WTC11 (cell line): ENCODE data around the gene FMNL1. TPM values are rescaled to one million over a fixed set of nuclear protein-coding genes. Genes with fewer than 3 reads are reported as not detected.

Source experiments
- ATAC-seq: fragments of 200-7000 bp; cut with Tn5 transposase; 2 replicates; pipeline ENCODE4 v1.10.0; 2021; ENCODE audit warnings: mild to moderate bottlenecking, moderate library complexity
- CTCF ChIA-PET: fragments of 300-600 bp; sonication (Branson Sonifier 250); formaldehyde crosslinking; loops from one replicate; lab custom pipeline; 2021; ENCODE audit warnings: antibody characterized with exemption; lab: Charles Lee
- POLR2A ChIA-PET: fragments of 350-600 bp; sonication (Branson Sonifier 250); formaldehyde crosslinking; loops from one replicate; lab custom pipeline; 2021; ENCODE audit warnings: antibody characterized with exemption; lab: Charles Lee
- DNase-seq: peaks from one replicate; pipeline ENCODE4 v3.0.0; 2021; ENCODE audit warnings: low spot score
- H3K27ac Mint-ChIP-seq: 2 replicates; pipeline ENCODE4 v1.8.0; 2021; ENCODE audit warnings: mixed read lengths
- H3K27me3 Mint-ChIP-seq: 2 replicates; pipeline ENCODE4 v1.8.0; 2021; ENCODE audit warnings: low read depth, mild to moderate bottlenecking, moderate library complexity, mixed read lengths
- H3K36me3 Mint-ChIP-seq: 2 replicates; pipeline ENCODE4 v1.8.0; 2021; ENCODE audit warnings: mixed read lengths
- H3K4me1 Mint-ChIP-seq: 2 replicates; pipeline ENCODE4 v1.8.0; 2022; ENCODE audit warnings: mixed read lengths
- H3K4me3 Mint-ChIP-seq: 2 replicates; pipeline ENCODE4 v1.8.0; 2021; ENCODE audit warnings: mild to moderate bottlenecking, moderate library complexity, mixed read lengths
- H3K9me3 Mint-ChIP-seq: 2 replicates; pipeline ENCODE4 v1.8.0; 2021; ENCODE audit warnings: mixed read lengths
- EMX1 ChIP-seq: fragments of 250-450 bp; sonication (Bioruptor Pico); IDR thresholded peaks from 2 replicates; pipeline ENCODE4 v1.8.0; 2021; ENCODE audit warnings: mild to moderate bottlenecking
- GTF2I ChIP-seq: fragments of 250-450 bp; sonication (Bioruptor Pico); conservative IDR thresholded peaks from 2 replicates; pipeline ENCODE4 v1.4.0; 2021; ENCODE audit warnings: mild to moderate bottlenecking
- KAT7 ChIP-seq: sonication (generic); formaldehyde crosslinking; IDR thresholded peaks from 2 replicates; pipeline ENCODE4 v1.8.1; 2023; ENCODE audit warnings: missing genetic modification reagents, mild to moderate bottlenecking, borderline replicate concordance
- NR3C1 ChIP-seq: sonication (generic); formaldehyde crosslinking; conservative IDR thresholded peaks from 2 replicates; pipeline ENCODE4 v1.8.1; 2023; ENCODE audit warnings: low read depth, mild to moderate bottlenecking, missing genetic modification reagents
- RELA ChIP-seq: sonication (generic); formaldehyde crosslinking; IDR thresholded peaks from 2 replicates; pipeline ENCODE4 v1.8.1; 2022; ENCODE audit warnings: missing genetic modification reagents, mild to moderate bottlenecking, borderline replicate concordance
- TCF7 ChIP-seq: sonication (generic); formaldehyde crosslinking; IDR thresholded peaks from 2 replicates; pipeline ENCODE4 v1.8.0; 2022; ENCODE audit warnings: mild to moderate bottlenecking, low read depth, missing genetic modification reagents, moderate library complexity
- USF2 ChIP-seq: sonication (generic); formaldehyde crosslinking; IDR thresholded peaks from 2 replicates; pipeline ENCODE4 v1.8.1; 2023; ENCODE audit warnings: mild to moderate bottlenecking, missing genetic modification reagents, moderate library complexity
- ZBTB21 ChIP-seq: sonication (generic); formaldehyde crosslinking; IDR thresholded peaks from 2 replicates; pipeline ENCODE4 v1.8.1; 2023; ENCODE audit warnings: mild to moderate bottlenecking, missing genetic modification reagents, borderline replicate concordance
- ZNF219 ChIP-seq: sonication (generic); formaldehyde crosslinking; IDR thresholded peaks from 2 replicates; pipeline ENCODE4 v1.8.0; 2023; ENCODE audit warnings: missing genetic modification reagents, mild to moderate bottlenecking, borderline replicate concordance
- ZNF232 ChIP-seq: sonication (generic); formaldehyde crosslinking; IDR thresholded peaks from 2 replicates; pipeline ENCODE4 v1.8.0; 2022; ENCODE audit warnings: mild to moderate bottlenecking, missing genetic modification reagents
- ZNF396 ChIP-seq: fragments of 250-450 bp; sonication (Bioruptor Pico); IDR thresholded peaks from 2 replicates; pipeline ENCODE4 v1.8.0; 2021; ENCODE audit warnings: mild to moderate bottlenecking, moderate library complexity, borderline replicate concordance
- ZNF416 ChIP-seq: fragments of 250-450 bp; sonication (Bioruptor Pico); IDR thresholded peaks from 2 replicates; pipeline ENCODE4 v1.9.0; 2021; ENCODE audit warnings: mild to moderate bottlenecking, inconsistent platforms
- ZNF532 ChIP-seq: fragments of 250-450 bp; sonication (Bioruptor Pico); IDR thresholded peaks from 2 replicates; pipeline ENCODE4 v1.9.0; 2021; ENCODE audit warnings: mild to moderate bottlenecking, borderline replicate concordance
- ZNF671 ChIP-seq: fragments of 250-450 bp; sonication (Bioruptor Pico); IDR thresholded peaks from 2 replicates; pipeline ENCODE4 v1.8.0; 2021; ENCODE audit warnings: mild to moderate bottlenecking
- total RNA-seq: library from RNA; stranded (reverse); gene quantifications from 3 replicates; pipeline ENCODE4 v1.2.3, GENCODE V29; 2021
- TF ChIP-seq, protein P1 (sequence below): sonication (generic); formaldehyde crosslinking; IDR thresholded peaks from 2 replicates; pipeline ENCODE4 v1.8.0; 2022; ENCODE audit warnings: mild to moderate bottlenecking, missing genetic modification reagents
- TF ChIP-seq, protein P2 (sequence below): fragments of 250-450 bp; sonication (Bioruptor Pico); IDR thresholded peaks from 2 replicates; pipeline ENCODE4 v1.9.0; 2021; ENCODE audit warnings: mild to moderate bottlenecking
- TF ChIP-seq, protein P3 (sequence below): sonication (generic); formaldehyde crosslinking; IDR thresholded peaks from 2 replicates; pipeline ENCODE4 v1.8.1; 2023; ENCODE audit warnings: mild to moderate bottlenecking, missing genetic modification reagents, borderline replicate concordance
- TF ChIP-seq, protein P4 (sequence below): fragments of 250-450 bp; sonication (Bioruptor Pico); conservative IDR thresholded peaks from 2 replicates; pipeline ENCODE4 v1.9.0; 2021; ENCODE audit warnings: mild to moderate bottlenecking

Gene FMNL1
- total RNA-seq, 1 experiment from 2014 or later: 5.3 TPM

DNA sequence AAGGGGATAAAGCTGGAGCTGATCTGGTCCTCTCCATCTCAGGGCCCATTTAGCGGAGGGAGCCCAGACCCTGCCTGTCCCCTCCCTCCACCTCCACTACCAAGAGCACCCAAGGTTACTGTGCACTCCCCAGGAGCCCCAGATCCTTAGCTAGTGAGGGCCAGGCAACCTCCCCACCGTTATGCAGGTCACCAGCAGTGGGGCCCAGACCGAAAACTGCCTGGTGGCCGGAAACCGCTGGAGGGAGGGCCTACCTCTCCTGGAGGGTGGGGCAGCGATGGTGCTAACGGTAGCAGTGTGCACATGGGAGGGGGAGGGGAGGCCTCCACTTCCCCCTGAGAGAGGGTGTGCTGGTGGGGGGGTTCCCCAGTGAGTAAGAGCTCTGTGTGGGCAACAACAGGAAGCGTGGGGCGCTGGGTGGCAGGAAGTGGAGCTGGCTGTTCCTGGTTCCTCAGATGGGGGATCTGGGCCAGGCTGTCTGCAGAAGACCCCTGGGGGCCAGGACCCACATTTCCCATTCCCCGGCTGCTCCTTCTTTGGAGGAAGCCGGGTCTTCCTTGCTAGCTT, 4.4 kb downstream of the FMNL1 start:
- CTCF ChIA-PET: interaction anchor here (0.8 to 4.8 kb wide), 7 partner anchors 10 to 91 kb away, joined by 3 to 27 read pairs (median 4); partner anchors contain the start of gene ACBD4
- ATAC-seq (no peak), DNase-seq (no peak)
- Mint-ChIP-seq H3K4me3 (no peak overlapping the region), H3K9me3 (no peaks in the 10 kb centered on the region), H3K27ac (no peak overlapping the region), H3K36me3 (no peaks in the 10 kb centered on the region), H3K4me1 (peaks cover 22% of the 10 kb centered on the region), H3K27me3 (peaks cover 36% of the 10 kb centered on the region)
- TF ChIP-seq, protein P1, sequence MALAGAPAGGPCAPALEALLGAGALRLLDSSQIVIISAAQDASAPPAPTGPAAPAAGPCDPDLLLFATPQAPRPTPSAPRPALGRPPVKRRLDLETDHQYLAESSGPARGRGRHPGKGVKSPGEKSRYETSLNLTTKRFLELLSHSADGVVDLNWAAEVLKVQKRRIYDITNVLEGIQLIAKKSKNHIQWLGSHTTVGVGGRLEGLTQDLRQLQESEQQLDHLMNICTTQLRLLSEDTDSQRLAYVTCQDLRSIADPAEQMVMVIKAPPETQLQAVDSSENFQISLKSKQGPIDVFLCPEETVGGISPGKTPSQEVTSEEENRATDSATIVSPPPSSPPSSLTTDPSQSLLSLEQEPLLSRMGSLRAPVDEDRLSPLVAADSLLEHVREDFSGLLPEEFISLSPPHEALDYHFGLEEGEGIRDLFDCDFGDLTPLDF: no peak
- TF ChIP-seq RELA (CRISPR knock-in tag): no peak
- TF ChIP-seq KAT7 (CRISPR knock-in tag): no peak
- TF ChIP-seq, protein P2, sequence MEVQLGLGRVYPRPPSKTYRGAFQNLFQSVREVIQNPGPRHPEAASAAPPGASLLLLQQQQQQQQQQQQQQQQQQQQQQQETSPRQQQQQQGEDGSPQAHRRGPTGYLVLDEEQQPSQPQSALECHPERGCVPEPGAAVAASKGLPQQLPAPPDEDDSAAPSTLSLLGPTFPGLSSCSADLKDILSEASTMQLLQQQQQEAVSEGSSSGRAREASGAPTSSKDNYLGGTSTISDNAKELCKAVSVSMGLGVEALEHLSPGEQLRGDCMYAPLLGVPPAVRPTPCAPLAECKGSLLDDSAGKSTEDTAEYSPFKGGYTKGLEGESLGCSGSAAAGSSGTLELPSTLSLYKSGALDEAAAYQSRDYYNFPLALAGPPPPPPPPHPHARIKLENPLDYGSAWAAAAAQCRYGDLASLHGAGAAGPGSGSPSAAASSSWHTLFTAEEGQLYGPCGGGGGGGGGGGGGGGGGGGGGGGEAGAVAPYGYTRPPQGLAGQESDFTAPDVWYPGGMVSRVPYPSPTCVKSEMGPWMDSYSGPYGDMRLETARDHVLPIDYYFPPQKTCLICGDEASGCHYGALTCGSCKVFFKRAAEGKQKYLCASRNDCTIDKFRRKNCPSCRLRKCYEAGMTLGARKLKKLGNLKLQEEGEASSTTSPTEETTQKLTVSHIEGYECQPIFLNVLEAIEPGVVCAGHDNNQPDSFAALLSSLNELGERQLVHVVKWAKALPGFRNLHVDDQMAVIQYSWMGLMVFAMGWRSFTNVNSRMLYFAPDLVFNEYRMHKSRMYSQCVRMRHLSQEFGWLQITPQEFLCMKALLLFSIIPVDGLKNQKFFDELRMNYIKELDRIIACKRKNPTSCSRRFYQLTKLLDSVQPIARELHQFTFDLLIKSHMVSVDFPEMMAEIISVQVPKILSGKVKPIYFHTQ: no peak
- no peak for TF ChIP-seq GTF2I
- TF ChIP-seq ZNF416 (CRISPR knock-in tag): no peak
- no peak for TF ChIP-seq ZNF671
- no peak for TF ChIP-seq ZNF219 (CRISPR knock-in tag)
- no peak for TF ChIP-seq ZNF396
- TF ChIP-seq ZBTB21 (CRISPR knock-in tag): no peak
- TF ChIP-seq TCF7: no peak
- no peak for TF ChIP-seq EMX1 (CRISPR knock-in tag)
- TF ChIP-seq USF2 (CRISPR knock-in tag): no peak
- TF ChIP-seq, protein P3, sequence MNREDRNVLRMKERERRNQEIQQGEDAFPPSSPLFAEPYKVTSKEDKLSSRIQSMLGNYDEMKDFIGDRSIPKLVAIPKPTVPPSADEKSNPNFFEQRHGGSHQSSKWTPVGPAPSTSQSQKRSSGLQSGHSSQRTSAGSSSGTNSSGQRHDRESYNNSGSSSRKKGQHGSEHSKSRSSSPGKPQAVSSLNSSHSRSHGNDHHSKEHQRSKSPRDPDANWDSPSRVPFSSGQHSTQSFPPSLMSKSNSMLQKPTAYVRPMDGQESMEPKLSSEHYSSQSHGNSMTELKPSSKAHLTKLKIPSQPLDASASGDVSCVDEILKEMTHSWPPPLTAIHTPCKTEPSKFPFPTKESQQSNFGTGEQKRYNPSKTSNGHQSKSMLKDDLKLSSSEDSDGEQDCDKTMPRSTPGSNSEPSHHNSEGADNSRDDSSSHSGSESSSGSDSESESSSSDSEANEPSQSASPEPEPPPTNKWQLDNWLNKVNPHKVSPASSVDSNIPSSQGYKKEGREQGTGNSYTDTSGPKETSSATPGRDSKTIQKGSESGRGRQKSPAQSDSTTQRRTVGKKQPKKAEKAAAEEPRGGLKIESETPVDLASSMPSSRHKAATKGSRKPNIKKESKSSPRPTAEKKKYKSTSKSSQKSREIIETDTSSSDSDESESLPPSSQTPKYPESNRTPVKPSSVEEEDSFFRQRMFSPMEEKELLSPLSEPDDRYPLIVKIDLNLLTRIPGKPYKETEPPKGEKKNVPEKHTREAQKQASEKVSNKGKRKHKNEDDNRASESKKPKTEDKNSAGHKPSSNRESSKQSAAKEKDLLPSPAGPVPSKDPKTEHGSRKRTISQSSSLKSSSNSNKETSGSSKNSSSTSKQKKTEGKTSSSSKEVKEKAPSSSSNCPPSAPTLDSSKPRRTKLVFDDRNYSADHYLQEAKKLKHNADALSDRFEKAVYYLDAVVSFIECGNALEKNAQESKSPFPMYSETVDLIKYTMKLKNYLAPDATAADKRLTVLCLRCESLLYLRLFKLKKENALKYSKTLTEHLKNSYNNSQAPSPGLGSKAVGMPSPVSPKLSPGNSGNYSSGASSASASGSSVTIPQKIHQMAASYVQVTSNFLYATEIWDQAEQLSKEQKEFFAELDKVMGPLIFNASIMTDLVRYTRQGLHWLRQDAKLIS (CRISPR knock-in tag): no peak
- no peak for TF ChIP-seq ZNF232 (CRISPR knock-in tag)
- TF ChIP-seq NR3C1 (CRISPR knock-in tag): no peak
- TF ChIP-seq, protein P4, sequence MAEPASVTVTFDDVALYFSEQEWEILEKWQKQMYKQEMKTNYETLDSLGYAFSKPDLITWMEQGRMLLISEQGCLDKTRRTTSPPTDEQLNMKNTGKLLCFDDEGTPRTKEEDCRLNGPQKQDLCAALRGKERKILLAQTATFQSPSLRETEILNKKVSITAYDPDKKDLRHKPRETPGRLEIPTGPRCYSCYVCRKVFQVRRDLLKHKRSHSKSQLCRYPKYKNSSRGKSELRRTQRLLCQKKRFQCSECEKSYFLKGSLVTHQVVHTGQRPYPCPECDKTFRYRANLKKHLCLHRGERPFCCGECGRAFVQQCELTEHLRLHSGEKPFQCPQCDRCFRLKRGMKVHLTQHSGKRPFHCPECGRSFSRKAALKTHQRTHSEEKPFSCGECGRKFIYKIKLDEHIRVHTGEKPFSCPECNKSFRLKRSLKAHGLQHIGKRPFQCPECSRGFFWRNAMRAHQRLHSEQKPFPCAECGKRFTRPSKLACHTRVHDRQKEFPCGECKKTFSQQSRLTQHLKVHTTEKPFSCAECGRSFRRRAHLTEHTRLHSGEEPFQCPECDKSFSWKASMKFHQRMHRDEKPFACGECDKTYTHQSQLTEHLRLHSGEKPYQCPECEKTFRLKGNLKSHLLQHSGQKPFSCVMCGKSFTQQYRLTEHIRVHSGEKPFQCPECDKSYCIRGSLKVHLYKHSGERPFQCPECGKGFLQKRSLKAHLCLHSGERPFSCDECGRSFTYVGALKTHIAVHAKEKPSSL (CRISPR knock-in tag): no peak
- no peak for TF ChIP-seq ZNF532 (CRISPR knock-in tag)
- POLR2A ChIA-PET: interaction anchor here (1.0 kb wide), 1 partner anchor 78 kb away, joined by 5 read pairs; the partner anchor contains the start of gene HEXIM1
